ENCODE measurements around the gene CYP27B1.
"Not testable (repeated sequence)": the region's sequence is repeated elsewhere in the genome, so short reads cannot be mapped to it uniquely, and the experiment has no call there.

DNA sequence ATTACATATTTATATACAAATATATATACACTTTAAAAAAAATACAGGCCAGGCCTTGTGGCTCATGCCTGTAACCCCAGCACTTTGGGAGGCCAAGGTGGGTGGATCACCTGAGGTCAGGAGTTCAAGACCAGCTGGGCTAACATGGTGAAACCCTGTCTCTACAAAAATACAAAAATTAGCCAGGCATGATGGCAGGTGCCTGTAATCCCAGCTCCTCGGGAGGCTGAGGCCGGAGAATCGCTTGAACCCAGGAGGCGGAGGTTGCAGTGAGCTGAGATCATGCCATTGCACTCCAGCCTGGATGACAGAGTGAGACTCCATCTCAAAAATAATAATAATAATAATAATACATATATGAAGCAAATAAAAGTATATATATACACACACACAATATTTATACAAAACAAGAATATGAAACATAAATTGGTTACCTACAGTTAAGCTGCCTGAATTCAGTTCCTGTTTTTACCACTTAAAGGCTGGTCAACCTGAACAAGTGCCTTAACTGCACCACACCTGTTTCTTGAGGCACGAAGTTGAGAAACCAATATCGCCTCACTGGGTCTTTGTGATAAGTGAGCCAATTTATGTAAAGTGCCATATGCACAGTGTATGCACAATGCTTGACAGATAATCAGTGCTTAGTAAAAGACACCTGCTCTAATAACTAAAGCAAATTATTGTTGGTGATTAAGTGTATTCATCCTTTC is 51.7 kb downstream of the CYP27B1 start:
- not testable (repeated sequence) for TF ChIP-seq EZH2 (IDR thresholded peaks at IDR 0.05; ENCODE audit: borderline replicate concordance, low read depth, low read length, poor library complexity, severe bottlenecking)
- TF ChIP-seq, protein P1, sequence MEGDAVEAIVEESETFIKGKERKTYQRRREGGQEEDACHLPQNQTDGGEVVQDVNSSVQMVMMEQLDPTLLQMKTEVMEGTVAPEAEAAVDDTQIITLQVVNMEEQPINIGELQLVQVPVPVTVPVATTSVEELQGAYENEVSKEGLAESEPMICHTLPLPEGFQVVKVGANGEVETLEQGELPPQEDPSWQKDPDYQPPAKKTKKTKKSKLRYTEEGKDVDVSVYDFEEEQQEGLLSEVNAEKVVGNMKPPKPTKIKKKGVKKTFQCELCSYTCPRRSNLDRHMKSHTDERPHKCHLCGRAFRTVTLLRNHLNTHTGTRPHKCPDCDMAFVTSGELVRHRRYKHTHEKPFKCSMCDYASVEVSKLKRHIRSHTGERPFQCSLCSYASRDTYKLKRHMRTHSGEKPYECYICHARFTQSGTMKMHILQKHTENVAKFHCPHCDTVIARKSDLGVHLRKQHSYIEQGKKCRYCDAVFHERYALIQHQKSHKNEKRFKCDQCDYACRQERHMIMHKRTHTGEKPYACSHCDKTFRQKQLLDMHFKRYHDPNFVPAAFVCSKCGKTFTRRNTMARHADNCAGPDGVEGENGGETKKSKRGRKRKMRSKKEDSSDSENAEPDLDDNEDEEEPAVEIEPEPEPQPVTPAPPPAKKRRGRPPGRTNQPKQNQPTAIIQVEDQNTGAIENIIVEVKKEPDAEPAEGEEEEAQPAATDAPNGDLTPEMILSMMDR (conservative IDR thresholded peaks at IDR 0.05; ENCODE audit: low read depth, low read length), result not testable (repeated sequence)
